OCI-LY3 (cell line): ENCODE data around the gene USP6.

ENCODE experiments used
- EZH2phosphoT487 ChIP-seq: fragments of 200-600 bp; shearing (Covaris generic); IDR thresholded peaks from 2 replicates; pipeline ENCODE4 v1.6.1; 2018; ENCODE audit warnings: antibody characterized with exemption, mixed run types, low read depth
- TF ChIP-seq, protein P1 (sequence below): fragments of 200-600, 300-600 bp; sonication (generic); IDR thresholded peaks from 2 replicates; pipeline ENCODE4 v1.5.1; 2014; ENCODE audit warnings: antibody characterized with exemption, low read length, low read depth

DNA sequence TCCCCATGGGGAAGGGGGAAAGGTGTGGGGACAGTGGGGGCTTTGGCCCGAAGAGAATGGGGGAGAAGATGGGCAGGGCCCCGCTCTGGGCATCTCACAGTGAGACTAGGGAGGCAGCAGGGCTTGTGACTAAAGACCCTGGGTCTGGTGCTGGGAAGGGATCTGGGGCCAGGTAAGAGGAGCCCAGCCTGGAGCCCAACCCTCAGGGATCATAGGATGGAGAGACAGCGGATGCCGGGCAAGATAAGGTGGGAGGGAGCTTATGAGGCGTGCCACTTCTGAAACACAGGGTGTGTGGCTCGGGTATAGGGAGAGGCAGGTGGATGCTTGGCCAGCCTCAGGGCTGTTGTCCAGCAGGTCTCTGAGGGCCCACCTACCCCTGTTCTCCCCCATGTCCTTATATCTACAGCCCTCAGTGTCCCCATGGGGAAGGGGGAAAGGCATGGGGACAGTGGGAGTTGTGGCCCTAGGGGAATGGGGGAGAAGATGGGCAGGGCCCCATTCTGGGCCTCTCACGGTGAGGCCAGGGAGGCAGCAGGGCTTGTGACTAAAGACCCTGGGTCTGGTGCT, 15.4 kb downstream of the USP6 start:
- TF ChIP-seq EZH2phosphoT487, result no peak
- TF ChIP-seq, protein P1, sequence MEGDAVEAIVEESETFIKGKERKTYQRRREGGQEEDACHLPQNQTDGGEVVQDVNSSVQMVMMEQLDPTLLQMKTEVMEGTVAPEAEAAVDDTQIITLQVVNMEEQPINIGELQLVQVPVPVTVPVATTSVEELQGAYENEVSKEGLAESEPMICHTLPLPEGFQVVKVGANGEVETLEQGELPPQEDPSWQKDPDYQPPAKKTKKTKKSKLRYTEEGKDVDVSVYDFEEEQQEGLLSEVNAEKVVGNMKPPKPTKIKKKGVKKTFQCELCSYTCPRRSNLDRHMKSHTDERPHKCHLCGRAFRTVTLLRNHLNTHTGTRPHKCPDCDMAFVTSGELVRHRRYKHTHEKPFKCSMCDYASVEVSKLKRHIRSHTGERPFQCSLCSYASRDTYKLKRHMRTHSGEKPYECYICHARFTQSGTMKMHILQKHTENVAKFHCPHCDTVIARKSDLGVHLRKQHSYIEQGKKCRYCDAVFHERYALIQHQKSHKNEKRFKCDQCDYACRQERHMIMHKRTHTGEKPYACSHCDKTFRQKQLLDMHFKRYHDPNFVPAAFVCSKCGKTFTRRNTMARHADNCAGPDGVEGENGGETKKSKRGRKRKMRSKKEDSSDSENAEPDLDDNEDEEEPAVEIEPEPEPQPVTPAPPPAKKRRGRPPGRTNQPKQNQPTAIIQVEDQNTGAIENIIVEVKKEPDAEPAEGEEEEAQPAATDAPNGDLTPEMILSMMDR, result no peak
